ENCODE data around the gene SOS1.

SOS1 gene

GRCh38 chr2:39024833-39025232 is 96.0 kb downstream of the SOS1 start:
- TF ChIP-seq, protein P1, sequence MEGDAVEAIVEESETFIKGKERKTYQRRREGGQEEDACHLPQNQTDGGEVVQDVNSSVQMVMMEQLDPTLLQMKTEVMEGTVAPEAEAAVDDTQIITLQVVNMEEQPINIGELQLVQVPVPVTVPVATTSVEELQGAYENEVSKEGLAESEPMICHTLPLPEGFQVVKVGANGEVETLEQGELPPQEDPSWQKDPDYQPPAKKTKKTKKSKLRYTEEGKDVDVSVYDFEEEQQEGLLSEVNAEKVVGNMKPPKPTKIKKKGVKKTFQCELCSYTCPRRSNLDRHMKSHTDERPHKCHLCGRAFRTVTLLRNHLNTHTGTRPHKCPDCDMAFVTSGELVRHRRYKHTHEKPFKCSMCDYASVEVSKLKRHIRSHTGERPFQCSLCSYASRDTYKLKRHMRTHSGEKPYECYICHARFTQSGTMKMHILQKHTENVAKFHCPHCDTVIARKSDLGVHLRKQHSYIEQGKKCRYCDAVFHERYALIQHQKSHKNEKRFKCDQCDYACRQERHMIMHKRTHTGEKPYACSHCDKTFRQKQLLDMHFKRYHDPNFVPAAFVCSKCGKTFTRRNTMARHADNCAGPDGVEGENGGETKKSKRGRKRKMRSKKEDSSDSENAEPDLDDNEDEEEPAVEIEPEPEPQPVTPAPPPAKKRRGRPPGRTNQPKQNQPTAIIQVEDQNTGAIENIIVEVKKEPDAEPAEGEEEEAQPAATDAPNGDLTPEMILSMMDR (IDR thresholded peaks at IDR 0.05; ENCODE audit: control insufficient read depth, insufficient read depth, low read depth, low read length, missing control alignments), result no peak
- no peak for DNase-seq (ENCODE audit: low read depth)
- H3K4me3 ChIP-seq (ENCODE audit: control insufficient read depth, low read depth, low read length), result no peak overlapping the region

DNA sequence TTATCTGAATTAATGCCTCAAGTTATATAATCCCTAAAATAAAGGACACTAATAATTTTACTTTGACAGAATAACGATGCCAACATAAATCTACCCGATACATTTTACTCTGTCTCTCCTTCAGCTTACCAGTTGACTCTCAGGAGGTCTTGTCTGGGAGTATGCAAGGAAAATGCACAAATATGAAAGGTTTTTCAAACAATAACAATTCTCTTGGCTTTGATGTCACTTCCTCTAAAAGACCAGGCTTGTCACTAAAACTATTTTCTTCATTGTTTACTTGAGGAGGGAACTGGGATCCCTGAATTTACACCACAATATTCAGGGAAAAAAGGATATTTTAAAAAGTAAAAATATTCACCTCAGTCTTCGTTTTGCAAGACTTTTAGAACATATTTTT is 97.2 kb downstream of the SOS1 start:
- no peak for DNase-seq (ENCODE audit: low read depth)
- H3K4me3 ChIP-seq (ENCODE audit: control insufficient read depth, low read depth, low read length), result no peak overlapping the region
- TF ChIP-seq, protein P1 (IDR thresholded peaks at IDR 0.05; ENCODE audit: control insufficient read depth, insufficient read depth, low read depth, low read length, missing control alignments), result no peak

GRCh38 chr2:39022642-39023235 is 98.1 kb downstream of the SOS1 start:
- no peak for DNase-seq (ENCODE audit: low read depth)
- no peak overlapping the region for H3K4me3 ChIP-seq (ENCODE audit: control insufficient read depth, low read depth, low read length)
- TF ChIP-seq, protein P1 (IDR thresholded peaks at IDR 0.05; ENCODE audit: control insufficient read depth, insufficient read depth, low read depth, low read length, missing control alignments), result no peak

GRCh38 chr2:39020383-39020782 is 100.5 kb downstream of the SOS1 start:
- DNase-seq (ENCODE audit: low read depth), result no peak
- H3K4me3 ChIP-seq (ENCODE audit: control insufficient read depth, low read depth, low read length), result no peak overlapping the region
- TF ChIP-seq, protein P1 (IDR thresholded peaks at IDR 0.05; ENCODE audit: control insufficient read depth, insufficient read depth, low read depth, low read length, missing control alignments), result no peak

DNA sequence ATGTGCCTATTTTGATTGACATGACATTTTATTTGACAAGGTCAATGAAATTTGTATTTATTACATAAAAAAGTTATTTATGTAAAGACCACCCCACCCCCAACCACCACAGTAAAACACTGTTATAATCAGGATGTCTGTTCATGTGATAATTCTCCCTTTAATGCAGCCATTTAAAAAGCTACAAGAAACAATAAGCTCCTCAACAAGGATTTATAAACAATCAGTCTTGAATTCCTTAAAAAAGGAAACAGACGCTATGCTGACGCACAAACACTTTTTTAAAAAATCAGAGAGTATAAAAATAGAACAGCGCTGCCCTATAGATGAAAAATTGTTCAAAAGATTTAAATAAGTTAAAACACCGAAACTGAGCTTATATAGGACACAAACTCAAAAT is 102.2 kb downstream of the SOS1 start:
- no peak for DNase-seq (ENCODE audit: low read depth)
- TF ChIP-seq, protein P1 (IDR thresholded peaks at IDR 0.05; ENCODE audit: control insufficient read depth, insufficient read depth, low read depth, low read length, missing control alignments), result no peak
- H3K4me3 ChIP-seq (ENCODE audit: control insufficient read depth, low read depth, low read length), result no peak overlapping the region

- H3K4me3 ChIP-seq (ENCODE audit: control insufficient read depth, low read depth, low read length), result no peak overlapping the region
- TF ChIP-seq, protein P1 (IDR thresholded peaks at IDR 0.05; ENCODE audit: control insufficient read depth, insufficient read depth, low read depth, low read length, missing control alignments), result no peak
- DNase-seq (ENCODE audit: low read depth), result no peak
Observed at GRCh38 chr2:39017334-39017733, 103.5 kb downstream of the SOS1 start.

- DNase-seq (ENCODE audit: low read depth), result no peak
- H3K4me3 ChIP-seq (ENCODE audit: control insufficient read depth, low read depth, low read length), result no peak overlapping the region
- TF ChIP-seq, protein P1 (IDR thresholded peaks at IDR 0.05; ENCODE audit: control insufficient read depth, insufficient read depth, low read depth, low read length, missing control alignments), result no peak
Observed at GRCh38 chr2:39015424-39015823, 105.4 kb downstream of the SOS1 start.

All from AG09309 (cell line).